Hepatocyte (in vitro differentiated cells): ENCODE results near the gene TOP2A.

Experiments
- EZH2phosphoT487 ChIP-seq: fragments of 200-600 bp; sonication (generic); IDR thresholded peaks from one replicate; pipeline ENCODE4 v1.6.1; 2018; ENCODE audit warnings: antibody characterized with exemption, mild to moderate bottlenecking, low read depth, moderate library complexity; ENCODE audit not compliant: unreplicated experiment, severe bottlenecking
- TF ChIP-seq, protein P1 (sequence below): fragments of 200-600 bp; sonication (generic); IDR thresholded peaks from 2 replicates; pipeline ENCODE4 v1.5.1; 2016; ENCODE audit warnings: antibody characterized with exemption, mild to moderate bottlenecking; ENCODE audit not compliant: poor library complexity

DNA sequence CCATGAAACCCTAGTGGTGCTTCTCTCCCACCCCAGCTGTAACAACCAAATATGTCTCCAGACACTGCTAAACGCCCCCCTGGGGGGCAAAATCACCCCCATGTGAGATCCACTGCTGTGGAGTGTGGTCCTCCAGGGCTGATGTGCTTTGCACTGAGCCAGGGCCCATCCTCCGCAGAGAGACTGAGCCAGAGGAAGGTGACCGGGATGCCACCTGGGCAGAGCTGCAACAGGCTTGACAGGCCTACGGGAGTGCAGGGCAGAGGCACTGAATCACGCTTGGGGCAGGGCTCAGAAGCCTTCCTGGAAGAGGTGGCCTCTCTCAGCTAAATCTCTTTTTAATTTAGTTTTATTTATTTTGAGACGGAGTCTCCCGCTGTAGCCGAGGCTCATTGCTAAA, 57.6 kb downstream of the TOP2A start:
- TF ChIP-seq, protein P1, sequence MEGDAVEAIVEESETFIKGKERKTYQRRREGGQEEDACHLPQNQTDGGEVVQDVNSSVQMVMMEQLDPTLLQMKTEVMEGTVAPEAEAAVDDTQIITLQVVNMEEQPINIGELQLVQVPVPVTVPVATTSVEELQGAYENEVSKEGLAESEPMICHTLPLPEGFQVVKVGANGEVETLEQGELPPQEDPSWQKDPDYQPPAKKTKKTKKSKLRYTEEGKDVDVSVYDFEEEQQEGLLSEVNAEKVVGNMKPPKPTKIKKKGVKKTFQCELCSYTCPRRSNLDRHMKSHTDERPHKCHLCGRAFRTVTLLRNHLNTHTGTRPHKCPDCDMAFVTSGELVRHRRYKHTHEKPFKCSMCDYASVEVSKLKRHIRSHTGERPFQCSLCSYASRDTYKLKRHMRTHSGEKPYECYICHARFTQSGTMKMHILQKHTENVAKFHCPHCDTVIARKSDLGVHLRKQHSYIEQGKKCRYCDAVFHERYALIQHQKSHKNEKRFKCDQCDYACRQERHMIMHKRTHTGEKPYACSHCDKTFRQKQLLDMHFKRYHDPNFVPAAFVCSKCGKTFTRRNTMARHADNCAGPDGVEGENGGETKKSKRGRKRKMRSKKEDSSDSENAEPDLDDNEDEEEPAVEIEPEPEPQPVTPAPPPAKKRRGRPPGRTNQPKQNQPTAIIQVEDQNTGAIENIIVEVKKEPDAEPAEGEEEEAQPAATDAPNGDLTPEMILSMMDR: no peak
- no peak for TF ChIP-seq EZH2phosphoT487
